Measurements from ENCODE around the gene S100A9.
"Not testable (repeated sequence)": the region's sequence is repeated elsewhere in the genome, so short reads cannot be mapped to it uniquely, and the experiment has no call there.

Gene S100A9

GRCh38 chr1:153345187-153346076 is 12.2 kb upstream of the S100A9 start:
- no peak for DNase-seq

DNA sequence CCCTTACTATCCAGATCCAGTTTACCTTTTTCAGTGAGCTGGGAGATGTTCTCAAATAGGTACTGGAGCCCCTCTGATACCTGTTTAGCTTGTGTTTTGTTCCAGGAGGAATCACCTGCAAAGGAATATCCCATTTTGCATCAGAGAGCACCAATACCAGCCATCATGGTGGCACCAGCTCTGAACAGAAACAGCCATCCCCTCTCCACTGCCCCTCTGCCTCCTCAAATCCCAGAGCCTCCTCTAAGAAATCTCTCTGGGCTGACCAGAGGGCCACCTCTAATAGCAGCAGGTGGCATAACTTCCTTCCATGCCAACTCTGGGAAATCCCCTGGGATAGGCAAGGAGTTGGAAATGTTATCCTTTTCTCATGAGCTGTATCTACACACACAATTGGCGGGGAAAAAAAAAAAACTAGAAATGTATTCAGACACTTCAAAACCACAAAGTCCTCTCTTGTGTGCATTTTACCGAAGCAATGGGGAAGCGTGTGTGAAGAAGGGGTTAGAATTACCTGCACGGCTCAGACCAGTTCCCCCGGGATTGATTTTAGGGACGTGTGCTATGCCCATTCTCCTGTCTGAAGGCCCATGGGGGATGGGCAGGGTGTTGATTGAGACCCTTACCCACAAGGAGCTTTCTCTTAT is 11.5 kb upstream of the S100A9 start:
- peak; percentile 30 for DNase-seq

DNA sequence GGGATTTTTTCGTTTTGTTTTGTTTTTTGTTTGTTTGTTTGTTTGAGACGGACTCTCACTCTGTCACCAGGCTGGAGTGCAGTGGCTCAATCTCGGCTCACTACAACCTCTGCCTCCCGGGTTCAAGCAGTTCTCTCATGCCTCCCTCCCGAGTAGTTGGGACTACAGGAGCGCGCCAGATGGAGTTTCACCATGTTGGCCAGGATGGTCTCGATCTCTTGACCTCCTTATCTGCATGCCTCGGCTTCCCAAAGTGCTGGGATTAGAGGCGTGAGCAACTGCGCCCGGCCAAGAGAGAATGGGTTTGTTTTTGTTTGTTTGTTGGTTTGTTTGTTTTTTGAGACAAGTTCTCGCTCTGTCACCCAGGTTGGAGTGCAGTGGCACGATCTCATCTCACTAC is 10.6 kb upstream of the S100A9 start:
- not testable (repeated sequence) for DNase-seq

GRCh38 chr1:153347856-153348255 is 9.8 kb upstream of the S100A9 start:
- no peak for DNase-seq

- no peak for DNase-seq
Measured at GRCh38 chr1:153348511-153349362, 8.9 kb upstream of the S100A9 start, which contains the start of gene PGLYRP4. TSS of gene PGLYRP4 (minus strand) at chr1:153348841. CDS start at chr1:153347932, 909 bp downstream.

GRCh38 chr1:153349363-153350320 is 8.0 kb upstream of the S100A9 start:
- DNase-seq: no peak

GRCh38 chr1:153350321-153350957 is 7.2 kb upstream of the S100A9 start:
- DNase-seq: no peak

GRCh38 chr1:153352523-153352922 is 5.1 kb upstream of the S100A9 start:
- no peak for DNase-seq

GRCh38 chr1:153353226-153353947 is 4.3 kb upstream of the S100A9 start:
- no peak for DNase-seq

DNA sequence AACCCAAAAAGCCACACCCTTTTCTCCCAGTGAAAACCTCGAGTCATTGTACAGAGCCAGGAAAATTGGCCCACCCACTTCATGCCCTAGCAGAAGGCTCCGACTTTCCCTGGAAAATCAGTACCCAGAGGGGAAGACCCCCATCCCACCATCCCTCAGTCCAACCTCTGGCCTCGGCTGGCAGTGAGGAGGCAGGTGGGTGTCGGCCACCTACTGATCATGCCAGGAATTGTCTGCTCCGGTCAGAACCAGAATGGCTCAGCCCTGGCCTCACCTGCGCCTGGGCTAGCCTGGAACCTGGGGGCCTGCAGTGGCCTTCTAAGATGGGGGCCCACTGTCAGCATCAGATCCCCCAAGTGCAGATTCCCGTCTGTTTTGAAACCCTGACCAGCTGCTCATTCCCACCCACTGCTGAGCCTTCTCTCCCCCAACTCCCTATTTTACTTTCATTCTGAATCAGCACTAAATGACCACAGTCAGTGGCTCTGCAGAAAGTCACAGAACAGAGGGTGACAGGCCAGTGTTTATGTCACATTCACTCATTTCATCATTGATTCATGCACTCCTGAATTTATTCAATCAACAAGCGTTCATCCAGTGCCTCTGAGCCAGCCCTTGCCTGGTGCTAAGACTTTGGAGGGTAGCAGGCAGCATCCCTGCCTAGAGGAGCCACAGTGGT is 3.0 kb upstream of the S100A9 start:
- DNase-seq: no peak

DNA sequence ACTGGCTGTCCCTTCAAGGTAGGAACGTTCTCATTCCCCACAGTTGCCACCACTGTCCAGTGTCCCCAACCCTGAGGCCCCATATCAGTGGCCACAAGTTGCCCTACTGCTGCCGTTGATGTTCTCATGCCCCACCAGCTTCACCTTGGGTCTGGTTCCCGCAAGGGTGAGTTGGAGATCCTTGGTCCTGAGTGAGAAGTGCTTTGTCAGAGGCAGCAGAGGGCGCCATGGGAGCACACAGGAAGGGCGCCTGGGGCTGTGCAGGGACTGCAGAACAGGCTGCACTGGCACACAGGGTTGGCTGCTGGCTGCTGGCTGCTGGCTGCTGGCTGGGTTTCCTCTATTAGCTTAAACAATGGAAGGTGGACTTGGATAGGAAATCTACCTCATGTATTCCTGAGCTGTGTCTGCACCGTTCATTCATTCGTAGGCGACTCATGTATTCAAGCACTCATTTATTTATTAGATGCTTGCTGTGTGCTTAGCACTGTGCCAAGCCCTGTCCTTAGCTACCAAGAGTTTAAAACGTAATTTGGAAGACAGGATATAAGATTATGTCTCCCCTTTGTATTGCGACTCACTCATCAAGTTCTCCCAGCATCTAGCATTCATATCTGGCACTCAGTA is 2.1 kb upstream of the S100A9 start:
- no peak for DNase-seq

GRCh38 chr1:153356392-153357075 is 1.1 kb upstream of the S100A9 start:
- DNase-seq: no peak

- no peak for DNase-seq
Measured at GRCh38 chr1:153357076-153357852, 390 bp upstream of the S100A9 start.

DNA sequence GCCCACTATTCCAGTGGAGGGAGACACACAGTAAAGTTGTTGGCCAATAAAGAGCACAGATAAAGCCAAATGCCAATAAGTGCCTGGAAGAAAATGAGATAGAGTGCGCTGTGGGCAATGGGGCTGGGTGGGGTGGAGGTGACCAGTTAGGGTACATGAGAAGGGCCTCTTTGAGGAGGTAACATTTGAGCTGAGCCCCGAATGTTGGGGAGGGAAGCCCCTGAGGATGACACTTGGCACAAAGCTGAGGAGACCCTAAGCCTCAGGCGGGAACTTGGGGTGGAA is 979 bp downstream of the S100A9 start:
- no peak for DNase-seq

DNA sequence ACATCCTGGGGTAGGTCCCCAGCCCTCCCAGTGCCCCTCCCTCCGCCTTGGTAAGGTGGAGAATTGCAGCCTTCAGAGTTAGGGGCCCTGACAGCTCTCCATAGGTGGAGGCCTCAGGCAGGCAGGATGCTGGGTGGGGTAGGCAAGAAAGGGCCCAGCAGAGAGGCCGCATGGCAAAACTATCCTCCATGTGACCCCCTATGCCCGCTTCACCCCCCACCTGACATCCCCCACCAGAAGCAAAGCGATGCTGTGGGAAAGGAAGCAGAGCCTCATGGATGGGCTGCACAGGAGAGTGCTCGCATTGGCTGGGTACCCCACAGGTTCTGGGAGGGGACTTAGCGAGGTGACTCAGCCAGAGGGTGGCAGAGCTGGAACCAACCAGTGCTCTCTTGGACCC is 1.6 kb downstream of the S100A9 start:
- DNase-seq: no peak

DNA sequence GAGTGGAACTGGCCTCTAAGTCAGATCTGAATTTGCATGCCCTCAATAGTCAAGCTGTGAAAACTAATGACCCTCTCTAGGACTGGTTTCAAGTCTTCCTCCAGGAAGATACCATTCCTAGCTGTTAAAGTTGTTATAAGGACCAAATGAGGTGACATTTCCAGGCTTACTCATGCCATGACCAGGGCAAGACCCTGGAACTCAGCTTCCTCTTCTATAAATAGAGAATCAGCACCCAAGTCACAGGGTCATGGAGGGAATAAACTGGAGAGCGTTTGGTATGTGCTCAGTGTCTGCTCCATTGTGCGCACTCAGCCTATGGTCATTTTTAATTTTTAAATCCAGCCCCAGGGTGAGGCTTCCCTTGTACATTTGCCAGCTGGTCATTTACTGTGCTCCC is 2.5 kb downstream of the S100A9 start:
- no peak for DNase-seq

- DNase-seq: no peak
Measured at GRCh38 chr1:153360592-153361479, 3.2 kb downstream of the S100A9 start.

Data from NCI-H510A (cell line).